SK-N-SH treated with all-trans-retinoic acid at 6 μM for 48 hours (cell line): ENCODE data around the gene TMUB2.
"Not testable (repeated sequence)": the region's sequence is repeated elsewhere in the genome, so short reads cannot be mapped to it uniquely, and the experiment has no call there.

Source experiments
- ATAC-seq: fragments of 200-7000 bp; cut with Tn5 transposase; 3 replicates; pipeline ENCODE4 v1.9.1; 2020; ENCODE audit warnings: mild to moderate bottlenecking, moderate library complexity
- ARNTL ChIP-seq: fragments of 450-650 bp; formaldehyde crosslinking; IDR thresholded peaks from 2 replicates; pipeline ENCODE4 v1.5.0; 2020; ENCODE audit warnings: low read depth, mild to moderate bottlenecking, moderate library complexity, borderline replicate concordance
- BACH2 ChIP-seq: fragments of 250-450 bp; sonication (Bioruptor Pico); IDR thresholded peaks from 2 replicates; pipeline ENCODE4 v1.9.0; 2021; ENCODE audit warnings: mild to moderate bottlenecking, borderline replicate concordance
- CSDC2 ChIP-seq: fragments of 250-450 bp; sonication (Bioruptor Pico); IDR thresholded peaks from 2 replicates; pipeline ENCODE4 v1.5.0; 2020; ENCODE audit warnings: mild to moderate bottlenecking, moderate library complexity
- CSRNP3 ChIP-seq: fragments of 250-450 bp; sonication (Bioruptor Pico); IDR thresholded peaks from 2 replicates; pipeline ENCODE4 v1.5.1; 2021; ENCODE audit warnings: mild to moderate bottlenecking, moderate library complexity
- ESRRG ChIP-seq: fragments of 250-450 bp; sonication (Bioruptor Pico); IDR thresholded peaks from 2 replicates; pipeline ENCODE4 v1.6.1; 2021; ENCODE audit warnings: mild to moderate bottlenecking
- GLIS3 ChIP-seq: fragments of 250-450 bp; sonication (Bioruptor Pico); IDR thresholded peaks from 2 replicates; pipeline ENCODE4 v1.5.0; 2020; ENCODE audit warnings: mild to moderate bottlenecking, moderate library complexity
- ISL1 ChIP-seq: fragments of 250-450 bp; sonication (Bioruptor Pico); IDR thresholded peaks from 2 replicates; pipeline ENCODE4 v2.1.2; 2022; ENCODE audit warnings: mild to moderate bottlenecking, moderate library complexity
- OSR1 ChIP-seq: fragments of 250-450 bp; sonication (Bioruptor Pico); IDR thresholded peaks from 2 replicates; pipeline ENCODE4 v1.8.0; 2022; ENCODE audit warnings: moderate library complexity, mild to moderate bottlenecking, inconsistent platforms
- PATZ1 ChIP-seq: fragments of 250-450 bp; sonication (Bioruptor Pico); IDR thresholded peaks from 2 replicates; pipeline ENCODE4 v1.8.0; 2020; ENCODE audit warnings: mild to moderate bottlenecking, moderate library complexity, borderline replicate concordance
- POU6F1 ChIP-seq: fragments of 250-450 bp; sonication (Bioruptor Pico); IDR thresholded peaks from 2 replicates; pipeline ENCODE4 v1.8.0; 2021; ENCODE audit warnings: low read depth, mild to moderate bottlenecking, moderate library complexity, borderline replicate concordance
- PPARA ChIP-seq: fragments of 250-450 bp; sonication (Bioruptor Pico); IDR thresholded peaks from 2 replicates; pipeline ENCODE4 v1.5.0; 2020; ENCODE audit warnings: mild to moderate bottlenecking, borderline replicate concordance
- RARB ChIP-seq: fragments of 250-450 bp; sonication (Bioruptor Pico); IDR thresholded peaks from 2 replicates; pipeline ENCODE4 v1.8.0; 2021; ENCODE audit warnings: mild to moderate bottlenecking, moderate library complexity
- TCF4 ChIP-seq: fragments of 250-450 bp; sonication (Bioruptor Pico); IDR thresholded peaks from 2 replicates; pipeline ENCODE4 v1.8.0; 2021; ENCODE audit warnings: mild to moderate bottlenecking, moderate library complexity, borderline replicate concordance
- TOX ChIP-seq: fragments of 250-450 bp; sonication (Bioruptor Pico); IDR thresholded peaks from 2 replicates; pipeline ENCODE4 v1.8.0; 2021; ENCODE audit warnings: mild to moderate bottlenecking, moderate library complexity, borderline replicate concordance
- ZC3H10 ChIP-seq: fragments of 250-450 bp; sonication (Bioruptor Pico); IDR thresholded peaks from 2 replicates; pipeline ENCODE4 v1.5.1; 2021; ENCODE audit warnings: mild to moderate bottlenecking, moderate library complexity
- ZFP3 ChIP-seq: fragments of 250-450 bp; sonication (Bioruptor Pico); IDR thresholded peaks from 2 replicates; pipeline ENCODE4 v1.5.0; 2020; ENCODE audit warnings: mild to moderate bottlenecking, moderate library complexity
- ZFP30 ChIP-seq: fragments of 450-650 bp; formaldehyde crosslinking; IDR thresholded peaks from 2 replicates; pipeline ENCODE4 v1.5.0; 2022; ENCODE audit warnings: mild to moderate bottlenecking, moderate library complexity
- ZNF565 ChIP-seq: fragments of 450-650 bp; formaldehyde crosslinking; conservative IDR thresholded peaks from 2 replicates; pipeline ENCODE4 v1.5.0; 2020; ENCODE audit warnings: low read depth, mild to moderate bottlenecking, moderate library complexity
- ZNF8 ChIP-seq: fragments of 450-650 bp; formaldehyde crosslinking; IDR thresholded peaks from 2 replicates; pipeline ENCODE4 v1.5.0; 2020; ENCODE audit warnings: mild to moderate bottlenecking, moderate library complexity
- TF ChIP-seq, protein P1 (sequence below): fragments of 250-450 bp; sonication (Bioruptor Pico); IDR thresholded peaks from 2 replicates; pipeline ENCODE4 v1.5.1; 2020; ENCODE audit warnings: low read depth, mild to moderate bottlenecking, moderate library complexity

Gene TMUB2

DNA sequence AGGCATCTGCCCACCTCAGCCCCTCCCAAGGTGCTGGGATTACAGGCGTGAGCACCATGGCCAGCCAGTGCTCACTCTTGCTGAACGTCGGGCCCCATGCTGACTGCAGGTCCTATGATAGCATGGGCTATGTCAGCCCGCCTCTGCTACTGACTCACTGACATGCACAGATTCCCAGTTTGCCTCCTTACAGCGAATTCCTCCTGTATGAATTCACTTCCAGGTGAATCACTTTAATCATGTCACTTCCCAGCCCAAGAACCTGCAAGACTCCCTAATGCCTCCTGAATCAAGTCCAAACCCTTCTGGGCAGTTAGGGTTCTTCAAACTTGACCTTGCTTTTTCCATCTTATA lies 48.8 kb downstream of the TMUB2 start:
- peak; percentile 62 for ATAC-seq
- TF ChIP-seq ZC3H10 (no peak), CSRNP3 (CRISPR knock-in tag) (no peak), TOX (no peak), PATZ1 (no peak), ZFP3 (no peak), BACH2 (CRISPR knock-in tag) (no peak), TCF4 (CRISPR knock-in tag) (no peak), ZNF8 (CRISPR knock-in tag) (no peak), ZNF565 (CRISPR knock-in tag) (no peak), ZFP30 (CRISPR knock-in tag) (no peak), ISL1 (no peak), CSDC2 (CRISPR knock-in tag) (no peak), POU6F1 (CRISPR knock-in tag) (no peak), RARB (CRISPR knock-in tag) (no peak), ARNTL (no peak), ESRRG (no peak), PPARA (CRISPR knock-in tag) (no peak)

- TF ChIP-seq OSR1 (CRISPR knock-in tag) = no peak
- TF ChIP-seq GLIS3 = no peak
- TF ChIP-seq, protein P1, sequence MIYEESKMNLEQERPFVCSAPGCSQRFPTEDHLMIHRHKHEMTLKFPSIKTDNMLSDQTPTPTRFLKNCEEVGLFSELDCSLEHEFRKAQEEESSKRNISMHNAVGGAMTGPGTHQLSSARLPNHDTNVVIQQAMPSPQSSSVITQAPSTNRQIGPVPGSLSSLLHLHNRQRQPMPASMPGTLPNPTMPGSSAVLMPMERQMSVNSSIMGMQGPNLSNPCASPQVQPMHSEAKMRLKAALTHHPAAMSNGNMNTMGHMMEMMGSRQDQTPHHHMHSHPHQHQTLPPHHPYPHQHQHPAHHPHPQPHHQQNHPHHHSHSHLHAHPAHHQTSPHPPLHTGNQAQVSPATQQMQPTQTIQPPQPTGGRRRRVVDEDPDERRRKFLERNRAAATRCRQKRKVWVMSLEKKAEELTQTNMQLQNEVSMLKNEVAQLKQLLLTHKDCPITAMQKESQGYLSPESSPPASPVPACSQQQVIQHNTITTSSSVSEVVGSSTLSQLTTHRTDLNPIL (CRISPR knock-in tag) = no peak
- no peak for TF ChIP-seq TOX
- TF ChIP-seq ARNTL = no peak
- TF ChIP-seq ISL1 = no peak
- no peak for ATAC-seq
Measured at GRCh38 chr17:44236444-44236991, 49.7 kb downstream of the TMUB2 start.

GRCh38 chr17:44237886-44238285 lies 51.1 kb downstream of the TMUB2 start:
- not testable (repeated sequence) for ATAC-seq

- no peak for ATAC-seq
- no peak for TF ChIP-seq ESRRG
- TF ChIP-seq ZFP30 (CRISPR knock-in tag) = no peak
Measured at GRCh38 chr17:44241106-44241624, 54.4 kb downstream of the TMUB2 start.
